ENCODE data around the gene SLC28A1.
"Not testable (repeated sequence)": the region's sequence is repeated elsewhere in the genome, so short reads cannot be mapped to it uniquely, and the experiment has no call there.

SLC28A1 gene

DNA sequence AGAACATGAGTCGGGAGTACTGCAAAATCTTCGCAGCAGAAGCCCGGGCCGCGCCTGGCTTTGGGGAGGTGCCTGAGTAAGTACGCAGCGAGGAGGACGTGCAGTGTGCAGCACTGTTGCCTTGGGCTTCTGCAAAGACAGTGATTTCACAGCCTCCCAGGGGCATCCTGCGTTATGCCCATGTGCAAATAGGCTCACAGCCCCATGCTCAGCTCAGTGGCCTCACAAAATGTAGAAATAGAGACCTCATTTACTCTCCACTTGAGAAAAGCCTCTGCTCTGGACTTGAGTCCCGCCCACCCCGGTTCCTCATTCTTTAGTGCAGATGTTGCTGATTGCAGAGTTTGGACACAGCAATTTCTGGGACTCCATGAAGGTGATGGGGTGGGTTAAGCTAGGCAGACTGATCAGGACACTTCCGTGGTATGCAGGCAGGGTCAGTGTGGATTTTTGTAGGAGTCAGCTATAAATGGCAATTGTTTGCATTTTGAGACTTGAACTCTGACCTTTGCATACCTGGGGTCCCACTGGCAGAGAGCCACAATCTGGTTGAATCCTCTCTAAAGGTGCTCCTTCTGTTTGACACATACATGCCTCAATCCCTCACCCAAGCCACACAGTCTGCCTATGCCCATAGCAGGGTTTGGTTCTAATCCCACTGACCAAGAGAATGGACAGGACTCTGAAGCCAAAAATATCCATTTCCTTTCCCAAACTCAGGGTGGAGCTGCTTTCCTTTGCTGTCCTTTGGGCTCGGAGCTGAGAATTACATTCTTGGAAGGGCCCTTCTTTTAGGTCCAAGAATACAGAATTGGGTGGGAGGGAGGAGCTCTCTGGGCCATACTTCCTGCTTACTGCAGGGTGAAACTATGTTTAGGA, 20.7 kb upstream of the SLC28A1 start:
- no peak for DNase-seq

DNA sequence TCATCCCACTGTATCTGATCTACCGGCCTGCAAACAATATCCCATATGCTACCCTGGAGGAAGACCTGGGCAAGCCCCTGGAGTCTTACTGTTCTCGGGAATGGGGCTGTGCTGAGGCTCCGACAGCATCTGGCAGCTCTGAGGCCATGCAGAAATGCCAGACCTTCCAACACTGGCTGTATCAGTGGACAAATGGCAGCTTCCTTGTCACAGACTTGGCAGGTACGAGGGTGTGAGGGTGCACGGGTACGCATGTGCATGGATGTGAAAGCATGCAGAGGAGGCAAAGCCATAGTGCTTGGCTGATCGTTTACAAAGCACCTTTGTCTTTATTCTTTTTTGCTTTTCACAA, 20.0 kb upstream of the SLC28A1 start:
- DNase-seq: no peak

DNA sequence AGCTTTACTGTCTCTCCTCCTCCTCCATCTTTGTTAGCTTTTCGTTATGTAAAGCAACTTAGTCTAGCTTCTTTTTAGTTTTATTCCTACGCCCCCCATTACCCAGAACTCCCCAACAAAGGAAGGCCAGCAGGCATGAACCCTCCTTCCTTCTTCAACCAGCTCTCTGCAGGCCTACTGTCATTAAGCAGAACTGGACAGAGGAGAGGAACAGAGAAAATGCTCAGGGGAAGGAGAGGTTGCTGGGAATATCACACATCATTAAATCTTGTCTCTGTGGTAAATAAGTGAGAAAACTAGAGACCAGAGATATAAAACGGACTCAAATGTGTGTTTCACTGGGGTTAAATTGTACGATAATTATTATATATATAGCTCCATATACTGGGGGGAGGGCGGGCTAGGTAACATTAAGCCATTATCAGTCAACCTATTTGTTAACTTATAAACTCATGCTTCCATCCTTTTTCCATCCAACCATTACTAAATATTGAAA, 19.3 kb upstream of the SLC28A1 start:
- no peak for DNase-seq

DNA sequence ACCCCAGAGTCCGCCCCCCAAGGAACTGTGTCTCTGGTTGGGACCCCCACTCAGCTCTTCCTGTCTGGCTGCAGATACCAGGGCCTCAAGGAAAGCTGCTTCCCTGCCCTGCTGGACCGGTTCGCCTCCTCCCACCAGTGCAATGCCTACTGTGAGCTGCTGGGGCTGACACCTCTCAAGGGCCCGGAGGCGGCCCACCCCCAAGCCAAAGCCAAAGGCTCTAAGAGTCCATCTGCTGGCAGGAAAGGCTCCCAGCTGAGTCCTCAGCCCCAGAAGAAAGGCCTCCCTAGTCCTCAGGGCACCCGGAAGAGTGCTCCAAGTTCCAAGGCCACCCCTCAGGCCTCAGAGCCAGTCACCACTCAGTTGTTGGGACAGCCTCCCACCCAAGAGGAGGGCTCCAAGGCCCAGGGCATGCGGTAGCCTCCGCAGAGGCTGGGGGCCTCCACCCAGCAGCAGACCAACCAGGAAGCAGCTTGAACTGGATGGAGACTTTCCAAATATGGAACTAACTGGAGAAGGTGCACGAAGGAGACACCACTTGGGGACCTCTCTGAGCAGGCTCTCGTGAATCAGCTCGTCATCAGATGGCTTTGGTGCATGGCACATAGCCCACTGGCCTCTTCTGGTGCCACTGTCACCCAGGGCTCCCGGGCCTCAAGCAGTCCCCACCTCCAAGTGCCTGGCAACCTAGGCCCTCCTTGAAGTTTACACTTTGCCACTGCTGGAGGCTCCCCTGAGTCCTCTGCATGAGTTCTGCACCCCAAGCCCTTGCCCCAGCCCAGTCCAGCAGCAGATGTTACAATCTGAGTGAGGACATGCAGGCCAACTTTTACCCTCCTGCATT, 16.2 kb upstream of the SLC28A1 start:
- no peak for DNase-seq

DNA sequence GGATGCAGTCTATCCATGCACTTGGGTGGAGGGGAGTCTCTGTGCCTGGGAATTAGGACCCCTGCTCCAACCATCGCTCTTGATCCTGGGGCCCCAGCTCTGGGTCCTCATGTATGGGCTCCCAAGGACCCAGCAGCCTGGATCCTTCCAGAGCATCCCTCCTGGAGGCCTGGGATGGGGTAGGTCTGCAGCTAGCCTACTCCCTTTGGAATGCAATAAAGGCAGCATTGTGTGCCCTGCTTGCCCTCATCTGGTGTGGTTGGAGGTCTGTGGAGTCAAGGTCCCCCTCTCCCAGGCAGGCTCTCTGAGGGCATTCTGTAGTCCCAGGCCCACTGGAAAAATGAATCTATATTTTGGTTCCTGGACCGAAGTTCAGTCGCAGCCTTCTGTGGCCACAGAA, 15.0 kb upstream of the SLC28A1 start:
- DNase-seq: no peak

DNA sequence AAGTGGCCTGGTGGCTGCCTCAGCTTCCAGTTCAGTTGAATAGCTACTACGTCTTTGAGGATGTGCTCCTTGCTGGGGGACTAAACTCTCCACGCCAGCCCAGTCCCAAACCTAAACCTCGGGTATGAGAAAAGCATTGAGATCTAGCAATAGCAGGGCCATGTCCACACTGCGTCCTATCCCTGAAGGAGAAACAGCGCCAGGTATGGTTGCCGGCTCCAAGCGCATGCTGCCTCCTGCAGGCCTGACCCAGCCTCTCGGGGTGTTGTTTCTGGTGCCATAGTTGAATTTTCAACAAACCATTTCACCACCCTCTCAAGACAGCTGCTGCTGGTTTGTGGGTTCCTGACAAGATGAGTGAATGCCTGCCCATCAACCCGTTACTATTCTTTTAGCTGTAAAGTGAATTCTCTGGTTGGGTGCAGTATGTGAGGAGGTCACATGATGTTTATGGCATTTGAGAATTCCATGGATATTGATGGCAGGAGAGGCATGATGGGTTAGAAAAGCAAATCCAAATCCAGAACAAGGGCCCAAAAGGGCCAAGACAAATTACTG, 13.0 kb upstream of the SLC28A1 start:
- DNase-seq: no peak

DNA sequence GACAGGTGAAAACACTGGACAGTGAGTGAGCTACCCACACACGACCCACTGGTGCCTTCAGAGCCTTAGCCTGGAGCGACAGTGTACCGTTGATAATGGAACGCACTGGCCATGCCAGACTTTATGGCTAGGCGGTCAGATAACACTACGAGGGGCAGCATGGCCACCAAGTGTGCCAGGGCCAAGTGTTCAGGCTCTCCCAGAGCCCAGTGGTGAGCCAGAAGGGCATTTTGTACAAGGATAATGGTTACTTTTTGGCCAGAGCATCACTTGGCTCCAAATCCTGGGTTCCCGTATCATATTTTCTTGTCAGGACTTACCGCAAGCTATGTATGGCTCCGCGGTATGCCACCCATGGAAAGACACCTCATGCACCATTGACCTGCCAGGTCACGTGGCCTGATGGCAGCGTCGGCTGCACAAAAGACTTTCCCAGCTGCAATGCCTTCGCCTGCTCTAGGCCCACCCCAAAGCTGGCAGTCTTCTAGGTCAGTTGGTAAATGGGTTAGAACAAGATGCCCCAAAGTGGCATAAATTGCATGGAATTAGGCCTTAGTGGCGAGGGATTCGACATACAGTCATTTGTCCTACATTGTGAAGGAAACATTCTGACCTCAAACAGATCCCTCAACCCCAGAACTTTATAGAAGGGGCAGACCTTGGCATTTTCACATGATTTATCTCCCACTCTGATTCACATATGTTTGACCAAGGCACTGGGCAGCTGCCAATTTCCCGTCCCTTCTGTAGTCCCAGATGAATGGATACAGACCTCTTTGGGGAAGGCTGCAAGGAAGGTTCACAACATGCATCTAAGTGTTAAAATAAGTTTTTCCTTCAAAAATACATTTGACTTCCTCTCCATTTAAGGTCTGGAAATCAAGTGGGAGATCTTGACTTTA, 12.2 kb upstream of the SLC28A1 start:
- DNase-seq: no peak

DNA sequence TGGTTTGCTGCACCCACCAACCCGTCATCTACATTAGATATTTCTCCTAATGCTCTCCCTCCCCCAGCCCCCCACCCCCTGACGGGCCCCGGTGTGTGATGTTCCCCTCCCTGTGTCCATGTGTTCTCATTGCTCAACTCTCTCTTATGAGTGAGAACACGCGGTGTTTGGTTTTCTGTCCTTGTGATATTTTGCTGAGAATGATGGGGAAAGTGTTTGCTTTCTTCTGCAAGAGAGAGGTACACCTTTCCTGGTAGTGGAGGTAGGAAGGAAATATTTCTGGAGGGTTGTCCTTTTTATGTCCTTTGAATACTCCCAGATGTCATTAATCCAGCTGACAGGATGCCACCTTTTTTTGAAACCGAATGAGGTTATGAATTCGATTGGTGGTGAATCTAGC, 10.5 kb upstream of the SLC28A1 start:
- DNase-seq: no peak

DNA sequence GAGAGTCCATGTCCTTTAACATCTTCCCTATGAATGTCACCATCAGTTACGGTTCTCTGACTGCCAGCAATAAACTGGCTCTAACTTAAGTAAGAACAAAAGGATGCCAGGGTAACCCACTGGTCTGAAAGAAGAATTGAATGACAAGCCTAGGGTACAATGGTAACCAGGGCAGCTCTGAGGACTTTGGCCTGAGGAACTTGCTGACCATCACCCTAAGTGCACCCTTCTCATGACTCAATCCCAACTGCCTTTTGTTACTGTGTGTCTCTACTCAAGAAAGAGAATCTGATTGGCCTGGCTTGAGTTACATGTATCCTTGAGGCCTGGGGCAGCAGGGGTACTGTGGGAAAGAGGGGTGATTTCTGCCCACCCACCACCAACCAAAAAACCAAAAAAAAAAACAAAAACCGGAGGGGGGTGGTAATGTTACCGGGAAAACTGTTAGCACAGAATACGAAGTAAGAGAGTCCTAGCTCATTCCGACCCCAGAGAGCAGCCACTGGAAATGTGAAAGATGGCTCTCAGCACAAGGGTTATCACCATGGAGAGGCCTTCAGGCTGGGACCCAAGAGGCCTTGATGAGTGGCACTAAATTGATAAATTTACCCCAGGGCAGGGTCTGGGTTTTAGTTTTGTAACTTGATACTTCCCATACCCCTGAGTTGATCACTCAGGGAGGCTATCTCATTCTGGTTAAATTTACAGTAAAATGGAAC, 9.3 kb upstream of the SLC28A1 start:
- no peak for DNase-seq

DNA sequence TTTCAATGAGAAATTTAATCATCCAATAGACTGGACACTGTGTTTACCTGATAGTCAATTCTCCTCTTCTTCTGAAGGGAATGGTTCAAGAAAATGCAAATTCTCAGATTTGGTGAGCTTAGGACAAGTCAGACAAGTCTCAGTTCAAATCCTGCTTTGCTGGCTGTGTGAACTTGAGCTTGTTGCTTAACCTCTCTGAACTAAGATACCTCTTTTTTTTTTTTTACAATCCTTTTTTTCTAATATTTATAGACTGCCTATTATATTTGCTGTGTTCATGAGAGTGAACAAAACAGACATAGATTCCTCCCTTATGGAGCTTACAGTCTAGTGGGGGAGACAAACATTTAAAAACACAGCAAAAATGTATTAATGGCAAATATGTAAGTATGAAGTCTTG, 8.2 kb upstream of the SLC28A1 start:
- no peak for DNase-seq

DNA sequence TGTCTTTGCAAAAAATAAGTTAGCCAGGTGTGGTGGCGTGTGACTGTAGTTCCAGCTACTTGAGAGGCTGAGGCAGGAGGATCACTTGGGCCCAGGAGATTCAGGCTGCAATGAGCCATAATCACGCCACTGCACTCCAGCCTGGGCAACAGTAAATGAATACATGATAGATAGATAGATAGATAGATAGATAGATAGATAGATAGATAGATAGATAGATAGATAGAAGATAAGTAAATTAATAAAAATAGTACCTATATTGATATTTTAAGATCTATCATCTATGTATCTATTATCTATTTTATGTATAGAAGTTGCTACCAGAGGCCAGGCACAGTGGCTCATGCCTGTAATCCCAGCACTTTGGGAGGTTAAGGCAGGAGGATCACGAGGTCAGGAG, 6.8 kb upstream of the SLC28A1 start:
- DNase-seq: not testable (repeated sequence)

DNA sequence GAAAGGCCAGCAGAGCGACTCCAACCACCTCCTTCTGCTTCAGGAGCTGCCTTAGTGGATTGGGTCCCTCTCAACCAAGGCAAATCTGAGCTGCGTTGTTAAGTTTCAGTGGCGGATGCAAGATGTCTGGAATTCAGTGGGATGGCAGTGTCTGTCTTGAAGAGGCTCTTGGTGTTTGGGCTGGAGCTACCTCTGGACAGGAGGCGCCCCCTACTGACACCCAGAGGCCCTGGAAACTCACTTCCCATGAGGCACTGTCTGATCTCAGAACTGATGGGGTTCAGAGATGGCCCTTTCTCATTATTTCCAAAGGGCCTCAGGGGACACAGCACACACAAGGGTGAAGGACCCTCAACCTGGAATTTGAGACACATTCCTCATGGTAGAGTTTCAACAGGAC, 6.0 kb upstream of the SLC28A1 start:
- peak; percentile 82 for DNase-seq

DNA sequence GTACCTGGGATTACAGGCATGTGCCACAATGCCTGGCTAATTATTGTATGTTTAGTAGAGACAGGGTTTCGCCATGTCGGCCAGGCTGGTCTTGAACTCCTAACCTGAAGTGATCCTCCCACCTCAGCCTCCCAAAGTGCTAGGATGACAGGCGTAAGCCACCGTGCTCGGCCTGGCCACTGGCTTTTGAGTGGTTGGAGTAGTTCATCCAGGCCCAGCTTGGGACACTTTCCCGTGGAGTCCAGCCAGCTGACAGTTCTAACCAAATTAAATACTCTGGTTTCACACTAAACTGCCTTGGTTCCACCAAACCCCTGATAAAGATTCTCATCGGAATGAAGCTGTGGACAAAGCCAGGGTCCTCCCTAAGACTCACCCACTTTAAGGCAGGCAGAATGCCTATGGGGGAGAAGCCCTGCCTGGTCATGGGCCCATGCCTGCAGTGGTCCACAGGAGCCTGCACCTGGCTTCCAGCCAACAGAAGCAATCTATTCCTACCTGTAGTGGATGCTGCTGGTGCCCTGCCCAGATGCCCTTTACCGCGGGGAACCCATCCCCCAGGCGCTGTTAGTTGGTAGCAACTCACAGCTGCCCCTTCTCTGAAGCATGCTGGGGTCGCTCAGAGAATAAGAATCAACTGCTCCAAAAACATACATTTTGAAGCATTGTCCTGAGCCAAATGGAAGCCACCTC, 5.2 kb upstream of the SLC28A1 start:
- DNase-seq: no peak

DNA sequence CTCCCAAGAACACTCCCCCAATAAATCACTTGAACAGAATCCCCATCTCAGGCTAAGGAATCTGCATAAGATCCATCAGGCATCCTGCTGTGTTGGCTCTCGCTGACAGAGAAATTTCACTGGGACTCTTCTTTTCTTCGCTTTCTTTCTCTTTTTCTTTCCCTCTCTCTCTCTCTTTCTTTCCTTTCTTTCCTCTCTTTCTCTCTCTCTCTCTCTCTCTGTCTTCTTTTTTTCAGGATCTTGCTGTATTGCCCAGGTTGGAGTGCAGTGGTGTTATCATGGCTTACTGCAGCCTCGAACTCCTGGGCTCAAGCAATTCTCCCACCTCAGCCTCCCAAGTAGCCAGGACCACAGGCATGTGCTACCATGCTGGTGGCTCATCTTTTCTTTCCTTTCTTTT, 4.5 kb upstream of the SLC28A1 start:
- no peak for DNase-seq

DNA sequence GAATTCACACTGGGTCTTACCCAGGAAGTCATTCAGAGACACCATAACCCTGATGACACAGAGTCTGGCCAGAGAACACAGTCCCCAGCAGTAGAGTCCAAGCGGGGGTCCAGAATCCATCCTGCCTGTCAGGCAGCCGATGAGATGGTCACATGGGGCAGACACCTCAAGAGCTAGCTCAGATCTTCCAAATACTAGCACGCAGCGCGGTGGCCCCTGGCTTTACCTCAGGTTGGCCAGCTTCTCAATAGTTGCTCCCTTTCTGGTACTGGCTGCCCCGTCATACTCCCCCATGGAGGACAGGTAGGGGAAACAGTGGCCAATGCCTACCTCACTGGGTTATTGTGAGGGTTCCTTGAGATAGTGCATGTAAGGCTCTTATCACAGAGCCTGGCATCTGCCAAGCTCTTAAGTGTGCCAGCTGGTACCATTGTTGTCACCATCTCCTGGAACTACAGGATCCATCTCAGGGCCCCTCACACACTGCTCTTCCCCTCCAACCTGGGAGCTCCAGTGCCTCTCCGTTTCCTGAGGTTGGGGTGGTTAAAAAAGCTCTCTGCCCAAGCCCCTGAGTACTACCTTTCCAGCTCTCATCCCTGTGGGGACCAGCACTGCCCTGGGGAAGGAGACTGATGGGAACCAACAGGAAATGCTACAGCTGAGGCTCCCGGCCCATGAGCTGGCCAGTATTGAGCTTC, 3.5 kb upstream of the SLC28A1 start:
- DNase-seq: no peak

DNA sequence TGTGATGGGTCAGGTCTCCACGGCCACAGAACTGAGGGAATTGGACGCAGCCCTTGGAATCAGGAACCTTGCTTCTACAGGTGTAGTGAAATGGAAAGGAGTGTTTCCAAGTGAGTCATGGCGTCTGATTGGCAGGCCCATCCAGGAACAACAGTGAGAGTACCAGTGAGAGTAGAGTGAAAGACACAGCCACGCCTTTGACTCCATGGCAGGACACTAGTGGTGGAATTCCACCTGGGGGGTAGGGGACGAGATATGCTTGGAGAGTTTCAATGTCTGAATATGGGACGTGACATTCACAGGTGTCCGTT, 3.0 kb upstream of the SLC28A1 start:
- no peak for DNase-seq

DNA sequence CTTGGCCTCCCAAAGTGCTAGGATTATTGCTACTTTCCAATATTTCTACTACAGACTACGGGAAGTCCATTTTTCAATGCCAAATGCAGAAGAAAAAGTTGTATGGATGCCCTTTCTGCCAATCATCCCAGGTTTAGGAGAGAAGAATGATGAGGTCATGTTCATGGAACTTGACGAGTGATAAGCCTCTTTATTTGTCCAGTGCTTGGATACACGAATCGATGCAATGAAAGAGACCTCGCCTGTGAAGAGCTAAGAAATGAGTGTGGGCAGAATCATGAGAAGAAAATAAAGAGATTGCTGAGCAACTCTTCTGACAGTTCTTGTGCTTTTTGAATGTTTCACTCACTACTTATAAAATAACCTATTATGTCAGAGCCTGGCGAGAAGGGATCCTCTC, 996 bp upstream of the SLC28A1 start:
- no peak for DNase-seq

DNA sequence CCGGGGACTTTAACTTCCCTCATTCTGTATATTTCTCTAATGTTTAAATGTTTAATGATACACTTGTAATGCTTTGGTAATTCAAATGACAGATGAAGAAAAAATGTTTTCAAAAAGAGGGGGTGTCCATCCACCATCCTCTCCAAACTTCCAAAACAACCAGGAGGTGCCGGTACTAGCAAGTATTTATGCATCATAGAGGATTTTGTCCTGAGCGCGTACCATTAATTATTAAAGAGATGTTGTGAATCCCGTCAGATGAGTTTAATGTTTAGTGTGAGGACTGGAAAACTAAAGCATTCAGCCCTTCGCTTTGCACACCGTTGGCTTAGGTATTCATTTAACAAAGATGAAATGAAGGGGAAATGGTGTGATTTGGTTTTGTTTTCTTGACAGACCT, 1.3 kb downstream of the SLC28A1 start:
- no peak for DNase-seq

DNA sequence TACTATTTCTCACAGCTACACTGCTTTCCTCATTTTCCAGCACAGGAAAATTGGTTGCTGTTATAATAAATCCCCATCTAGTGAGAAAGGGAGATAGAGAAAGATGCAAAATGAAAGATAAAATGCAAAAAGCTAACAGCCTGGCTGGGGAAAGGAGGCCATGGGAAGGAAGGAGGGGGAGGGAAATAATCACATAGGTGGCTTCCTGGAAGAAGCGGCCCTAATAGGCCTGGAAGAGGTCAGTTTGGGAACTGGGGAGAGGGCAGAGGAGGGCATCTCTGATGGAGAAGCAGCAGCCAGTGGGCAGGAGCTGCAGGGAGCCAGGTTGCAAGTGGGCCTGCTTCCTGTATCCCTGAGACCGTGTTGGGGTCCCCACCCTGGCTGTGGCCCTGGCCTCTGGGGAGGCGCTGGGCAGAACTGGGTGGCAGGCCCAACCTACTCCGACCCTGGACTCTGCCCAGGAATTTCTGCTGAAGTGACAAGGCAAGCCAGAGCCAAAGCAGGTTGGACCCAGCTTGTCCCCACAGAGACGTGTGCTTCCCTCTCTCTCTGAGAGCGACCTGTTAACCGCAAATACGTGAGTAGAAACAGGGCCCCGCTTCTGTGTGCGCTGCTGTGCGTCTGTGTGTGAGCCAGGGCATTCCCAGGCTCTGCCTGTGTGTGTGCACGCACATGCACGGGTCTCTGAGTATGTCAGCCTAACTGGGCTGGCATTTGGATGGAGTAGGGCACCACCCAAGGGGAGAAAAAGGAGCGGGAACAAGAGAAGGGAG, 1.9 kb downstream of the SLC28A1 start:
- DNase-seq: no peak

DNA sequence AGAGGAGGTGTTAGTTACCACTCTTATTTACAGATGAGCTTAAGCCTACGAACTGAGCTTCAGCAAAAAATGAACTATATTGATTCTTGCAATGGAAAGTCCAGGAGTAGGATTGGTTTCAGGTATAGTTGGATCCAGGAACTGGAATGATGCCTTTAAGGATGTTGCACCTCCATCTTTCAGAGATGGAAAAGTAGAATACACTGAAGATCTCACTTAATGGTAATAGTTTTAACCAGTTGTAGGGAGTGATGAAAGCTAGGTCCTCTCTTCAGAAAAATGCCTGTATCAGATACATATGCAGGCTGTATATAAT, 2.5 kb downstream of the SLC28A1 start:
- DNase-seq: no peak
